ENCODE data around the gene CLMN.

CLMN gene

DNA sequence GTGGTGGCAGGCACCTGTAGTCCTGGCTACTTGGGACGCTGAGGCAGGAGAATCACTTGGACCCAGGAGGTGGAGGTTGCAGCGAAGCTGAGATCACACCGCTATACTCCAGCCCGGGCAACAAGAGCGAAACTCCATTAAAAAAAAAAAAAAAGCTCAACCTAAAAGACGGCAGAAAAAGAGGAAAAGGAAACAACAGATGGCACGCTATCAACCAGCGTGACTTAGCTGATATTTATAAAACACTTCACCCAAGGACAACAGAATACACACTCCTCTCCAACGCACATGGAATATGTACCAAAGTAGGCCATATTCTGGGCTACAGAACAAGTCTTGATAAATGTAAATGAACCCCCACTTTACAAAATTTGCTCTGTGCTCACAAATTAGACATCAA is 34.0 kb upstream of the CLMN start:
- Histone ChIP-seq H2AFZ (ENCODE audit: low read length) (no peak overlapping the region), H3K9me2 (ENCODE audit: low read depth, low read length) (no peaks in the 10 kb centered on the region)

DNA sequence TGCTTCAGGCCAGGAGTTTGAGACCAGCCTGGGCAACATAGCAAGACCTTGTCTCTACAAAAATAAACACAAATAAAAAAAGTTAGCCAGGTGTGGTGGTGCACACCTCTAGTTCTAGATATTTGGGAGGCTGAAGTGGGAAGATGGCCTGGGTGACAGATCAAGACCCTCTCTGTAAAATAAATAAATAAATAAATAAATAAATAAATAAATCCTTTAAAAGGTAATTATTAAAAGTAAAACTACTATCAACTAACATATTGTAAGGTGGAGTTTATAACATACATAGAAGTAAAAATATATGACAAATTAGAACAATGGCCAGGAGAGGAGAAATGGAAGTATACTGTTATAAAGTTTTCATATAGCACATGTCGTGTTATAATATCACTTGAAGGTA is 33.3 kb upstream of the CLMN start:
- Histone ChIP-seq H4K20me1 (ENCODE audit: insufficient read depth, low read length) (no peaks in the 10 kb centered on the region), H3K9ac (ENCODE audit: low read length) (no peak overlapping the region), H2AFZ (ENCODE audit: low read length) (no peak overlapping the region), H3K27me3 (ENCODE audit: insufficient read depth, low read length) (no peaks in the 10 kb centered on the region), H3K4me1 (ENCODE audit: insufficient read depth, low read length, severe bottlenecking) (no peaks in the 10 kb centered on the region), H3F3A (ENCODE audit: insufficient read depth, low read length) (no peaks in the 10 kb centered on the region), H3K27ac (ENCODE audit: low read depth, low read length, poor library complexity, severe bottlenecking) (no peak overlapping the region), H3K79me2 (ENCODE audit: insufficient read depth, low read length) (no peaks in the 10 kb centered on the region), H3K4me3 (ENCODE audit: low read depth, low read length, poor library complexity, severe bottlenecking) (no peak overlapping the region), H3K9me2 (ENCODE audit: low read depth, low read length) (no peaks in the 10 kb centered on the region), H3K36me3 (ENCODE audit: insufficient read depth, low read length) (no peaks in the 10 kb centered on the region), H3K9me3 (ENCODE audit: low read length) (no peaks in the 10 kb centered on the region), H3K4me2 (ENCODE audit: low read length) (no peak overlapping the region)
- TF ChIP-seq EZH2 (IDR thresholded peaks at IDR 0.05; ENCODE audit: borderline replicate concordance, low read length), result no peak
- TF ChIP-seq, protein P1, sequence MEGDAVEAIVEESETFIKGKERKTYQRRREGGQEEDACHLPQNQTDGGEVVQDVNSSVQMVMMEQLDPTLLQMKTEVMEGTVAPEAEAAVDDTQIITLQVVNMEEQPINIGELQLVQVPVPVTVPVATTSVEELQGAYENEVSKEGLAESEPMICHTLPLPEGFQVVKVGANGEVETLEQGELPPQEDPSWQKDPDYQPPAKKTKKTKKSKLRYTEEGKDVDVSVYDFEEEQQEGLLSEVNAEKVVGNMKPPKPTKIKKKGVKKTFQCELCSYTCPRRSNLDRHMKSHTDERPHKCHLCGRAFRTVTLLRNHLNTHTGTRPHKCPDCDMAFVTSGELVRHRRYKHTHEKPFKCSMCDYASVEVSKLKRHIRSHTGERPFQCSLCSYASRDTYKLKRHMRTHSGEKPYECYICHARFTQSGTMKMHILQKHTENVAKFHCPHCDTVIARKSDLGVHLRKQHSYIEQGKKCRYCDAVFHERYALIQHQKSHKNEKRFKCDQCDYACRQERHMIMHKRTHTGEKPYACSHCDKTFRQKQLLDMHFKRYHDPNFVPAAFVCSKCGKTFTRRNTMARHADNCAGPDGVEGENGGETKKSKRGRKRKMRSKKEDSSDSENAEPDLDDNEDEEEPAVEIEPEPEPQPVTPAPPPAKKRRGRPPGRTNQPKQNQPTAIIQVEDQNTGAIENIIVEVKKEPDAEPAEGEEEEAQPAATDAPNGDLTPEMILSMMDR (IDR thresholded peaks at IDR 0.05; ENCODE audit: low read length), result no peak

More for the DNA sequence above, 34.0 kb upstream of the CLMN start:
- Histone ChIP-seq H3K79me2 (ENCODE audit: insufficient read depth, low read length) (no peaks in the 10 kb centered on the region), H3K4me3 (ENCODE audit: low read depth, low read length, poor library complexity, severe bottlenecking) (no peak overlapping the region), H3F3A (ENCODE audit: insufficient read depth, low read length) (no peaks in the 10 kb centered on the region), H3K4me2 (ENCODE audit: low read length) (no peak overlapping the region), H4K20me1 (ENCODE audit: insufficient read depth, low read length) (no peaks in the 10 kb centered on the region), H3K9me3 (ENCODE audit: low read length) (no peaks in the 10 kb centered on the region), H3K9ac (ENCODE audit: low read length) (no peak overlapping the region), H3K27me3 (ENCODE audit: insufficient read depth, low read length) (no peaks in the 10 kb centered on the region), H3K27ac (ENCODE audit: low read depth, low read length, poor library complexity, severe bottlenecking) (no peak overlapping the region), H3K36me3 (ENCODE audit: insufficient read depth, low read length) (no peaks in the 10 kb centered on the region), H3K4me1 (ENCODE audit: insufficient read depth, low read length, severe bottlenecking) (no peaks in the 10 kb centered on the region)
- TF ChIP-seq EZH2 (IDR thresholded peaks at IDR 0.05; ENCODE audit: borderline replicate concordance, low read length), result no peak
- TF ChIP-seq, protein P1 (IDR thresholded peaks at IDR 0.05; ENCODE audit: low read length), result no peak

DNA sequence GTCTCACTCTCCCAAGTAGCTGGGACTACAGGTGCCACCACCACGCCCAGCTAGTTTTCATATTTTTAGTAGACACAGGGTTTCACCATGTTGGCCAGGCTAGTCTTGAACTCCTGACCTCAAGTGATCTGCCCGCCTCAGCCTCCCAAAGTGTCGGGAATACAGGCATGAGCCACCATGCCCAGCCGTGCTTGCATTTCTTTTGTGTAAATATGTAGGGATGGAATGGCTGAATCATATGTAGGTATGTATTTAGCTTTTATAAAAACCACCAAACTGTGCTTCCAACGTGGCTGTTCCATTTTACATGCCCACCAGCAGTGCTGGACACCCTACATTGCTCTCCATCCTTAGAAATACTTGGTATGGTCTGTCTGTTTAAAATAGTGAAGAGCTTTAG is 32.8 kb upstream of the CLMN start:
- H3K4me3 ChIP-seq (ENCODE audit: low read depth, low read length, poor library complexity, severe bottlenecking), result no peak overlapping the region
- H2AFZ ChIP-seq (ENCODE audit: low read length), result no peak overlapping the region
- H3K36me3 ChIP-seq (ENCODE audit: insufficient read depth, low read length), result no peaks in the 10 kb centered on the region
- H3K79me2 ChIP-seq (ENCODE audit: insufficient read depth, low read length), result no peaks in the 10 kb centered on the region
- H3K9me3 ChIP-seq (ENCODE audit: low read length), result no peaks in the 10 kb centered on the region
- no peaks in the 10 kb centered on the region for H3K27me3 ChIP-seq (ENCODE audit: insufficient read depth, low read length)
- no peaks in the 10 kb centered on the region for H4K20me1 ChIP-seq (ENCODE audit: insufficient read depth, low read length)
- no peak overlapping the region for H3K27ac ChIP-seq (ENCODE audit: low read depth, low read length, poor library complexity, severe bottlenecking)
- no peak for TF ChIP-seq EZH2 (IDR thresholded peaks at IDR 0.05; ENCODE audit: borderline replicate concordance, low read length)
- TF ChIP-seq, protein P1 (IDR thresholded peaks at IDR 0.05; ENCODE audit: low read length), result no peak
- H3K9me2 ChIP-seq (ENCODE audit: low read depth, low read length), result no peaks in the 10 kb centered on the region
- no peak overlapping the region for H3K4me2 ChIP-seq (ENCODE audit: low read length)
- H3F3A ChIP-seq (ENCODE audit: insufficient read depth, low read length), result no peaks in the 10 kb centered on the region
- no peaks in the 10 kb centered on the region for H3K4me1 ChIP-seq (ENCODE audit: insufficient read depth, low read length, severe bottlenecking)
- H3K9ac ChIP-seq (ENCODE audit: low read length), result no peak overlapping the region
